ENCODE results near the gene SEPHS1.
"Not testable (repeated sequence)": the region's sequence is repeated elsewhere in the genome, so short reads cannot be mapped to it uniquely, and the experiment has no call there.

The SEPHS1 gene

GRCh38 chr10:13360587-13360986 is 12.5 kb upstream of the SEPHS1 start:
- DNase-seq: no peak

GRCh38 chr10:13356392-13356791 is 8.3 kb upstream of the SEPHS1 start:
- DNase-seq: no peak

DNA sequence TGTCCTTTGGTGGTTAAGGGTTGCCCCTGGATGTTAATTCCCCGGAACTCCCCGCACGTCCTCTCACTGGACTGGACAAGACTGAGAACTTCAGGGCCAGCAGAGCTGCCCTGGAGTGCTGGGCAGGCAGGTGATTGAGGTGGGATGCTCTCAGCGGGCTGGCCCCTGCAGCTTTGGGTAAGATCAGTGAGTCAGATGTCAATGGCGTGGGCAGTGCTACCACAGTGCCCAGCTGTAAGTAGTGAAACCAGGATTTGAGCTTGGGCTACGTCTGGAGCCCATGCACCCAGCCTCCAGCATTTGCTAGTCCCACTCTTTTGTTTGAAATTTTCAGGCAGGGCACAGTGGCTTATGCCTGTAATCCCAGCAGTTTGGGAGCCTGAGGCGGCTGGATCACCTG is 6.7 kb upstream of the SEPHS1 start:
- no peak for DNase-seq

DNA sequence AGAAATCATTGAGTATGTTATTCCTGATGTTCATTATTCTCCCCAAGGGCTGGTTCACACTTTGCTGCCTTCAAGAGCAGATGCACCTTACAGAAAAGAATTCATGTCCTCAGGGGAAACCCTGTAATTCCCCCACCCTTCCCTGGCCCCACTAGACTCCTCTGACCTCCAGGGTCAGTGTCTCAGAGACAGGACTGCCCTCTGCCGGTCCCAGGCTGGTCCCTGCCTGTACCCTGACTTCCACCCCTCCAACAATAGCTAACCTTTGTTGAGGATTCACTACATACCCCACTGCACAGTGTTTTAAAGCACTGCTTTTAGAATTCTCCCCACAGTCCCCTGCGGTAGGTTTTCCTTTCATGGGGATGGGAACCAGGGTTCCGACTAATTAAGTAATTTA is 4.4 kb upstream of the SEPHS1 start:
- no peak for DNase-seq

- peak; percentile 49 for DNase-seq
These were observed 3.3 kb upstream of the SEPHS1 start for GRCh38 chr10:13351340-13351915.

GRCh38 chr10:13349463-13350274 is 1.6 kb upstream of the SEPHS1 start:
- peak; percentile 44 for DNase-seq

GRCh38 chr10:13347500-13348156 is 465 bp downstream of the SEPHS1 start:
- peak; percentile 84 for DNase-seq

DNA sequence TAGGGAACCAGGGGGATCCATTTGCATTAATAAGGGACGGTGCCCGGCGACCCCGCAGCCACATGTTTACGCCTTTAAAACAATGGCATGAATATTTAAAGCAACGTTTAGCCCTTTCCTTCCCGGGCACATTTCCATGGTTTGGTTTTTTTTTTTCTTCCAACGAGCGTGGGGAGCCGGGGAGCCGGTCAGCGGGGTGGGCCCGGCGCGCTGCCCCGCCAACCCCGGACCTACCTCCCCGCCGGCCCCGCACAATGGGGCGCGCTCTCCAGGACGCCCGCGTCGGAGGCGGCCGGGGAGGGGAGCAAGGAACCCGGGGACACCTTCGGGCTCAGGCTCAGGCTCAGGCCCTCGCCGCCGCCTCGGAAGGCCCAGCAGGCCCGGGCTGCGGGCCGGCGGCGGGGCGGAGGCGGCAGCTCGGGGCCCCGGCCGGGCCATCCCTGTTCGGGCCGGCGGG is 1.0 kb downstream of the SEPHS1 start:
- DNase-seq: no peak

DNA sequence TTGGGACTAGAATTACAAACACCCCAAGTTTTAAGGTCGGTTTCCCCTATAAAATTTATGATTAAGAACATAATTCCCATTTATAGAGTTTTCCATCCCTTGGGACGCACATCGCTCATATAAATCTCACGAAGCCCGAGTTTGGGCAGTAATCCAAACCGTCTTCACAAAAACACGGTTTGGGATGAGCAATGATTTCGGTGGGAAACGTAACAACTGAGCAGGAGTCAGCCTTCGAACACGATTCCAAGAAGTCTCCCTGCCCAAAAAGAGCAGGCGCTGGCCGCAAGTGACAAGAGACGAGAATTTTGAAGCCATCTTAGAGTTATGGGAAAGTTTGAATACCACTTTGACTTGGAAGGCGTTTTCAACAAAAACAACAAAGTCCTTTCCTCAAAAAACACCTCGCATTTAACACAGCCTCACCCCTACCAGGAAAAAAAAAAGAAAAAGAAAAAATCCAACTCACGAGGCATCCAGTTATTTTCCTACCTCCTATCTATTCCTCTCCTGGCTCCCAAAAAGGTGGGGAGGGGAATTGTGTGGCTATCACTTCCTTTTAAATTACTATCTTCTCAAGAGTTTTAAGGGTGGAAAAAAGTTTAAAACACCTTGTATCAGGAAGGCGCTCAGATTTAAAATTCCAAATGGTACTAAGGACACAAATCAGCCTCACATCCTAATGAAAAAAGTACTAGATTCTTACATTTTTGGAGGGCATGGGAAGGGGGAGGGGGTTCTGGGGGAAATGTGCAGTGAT is 1.6 kb downstream of the SEPHS1 start:
- no peak for DNase-seq

DNA sequence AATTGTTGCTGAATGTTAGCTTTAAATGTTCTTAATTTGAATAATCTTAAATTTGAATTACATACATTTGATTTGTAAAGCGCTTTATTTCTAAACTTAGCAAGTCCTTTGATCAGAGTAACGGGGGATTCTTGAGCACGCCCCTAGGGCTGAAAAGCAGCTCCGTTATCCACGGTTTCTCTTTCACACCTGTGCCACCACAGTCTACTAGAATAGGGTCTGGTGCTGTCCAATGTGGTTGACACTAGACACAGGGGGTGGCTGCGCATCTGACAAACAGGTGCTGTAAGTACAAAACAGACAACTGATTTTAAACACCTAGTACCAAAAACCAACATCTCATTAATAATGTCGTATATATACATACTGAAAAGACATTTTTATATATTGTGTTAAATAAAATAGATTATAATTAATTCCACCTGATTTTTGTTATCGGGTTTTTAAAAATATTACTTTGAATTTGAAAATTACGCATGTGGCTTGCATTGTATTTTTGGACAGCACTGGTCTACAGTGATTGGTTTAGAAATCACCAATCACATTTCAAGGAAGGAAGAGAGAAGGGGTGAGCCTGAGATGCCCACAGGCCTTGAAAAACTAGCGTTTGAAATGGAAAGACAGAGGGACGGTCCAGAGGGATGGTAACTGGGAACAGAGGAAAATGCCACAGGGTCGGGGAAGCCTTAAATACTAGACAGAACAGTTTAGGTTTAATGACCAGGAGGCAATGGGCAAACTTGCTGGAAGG is 7.3 kb downstream of the SEPHS1 start:
- DNase-seq: peak; percentile 27

GRCh38 chr10:13340068-13340467 is 8.0 kb downstream of the SEPHS1 start:
- DNase-seq: no peak

DNA sequence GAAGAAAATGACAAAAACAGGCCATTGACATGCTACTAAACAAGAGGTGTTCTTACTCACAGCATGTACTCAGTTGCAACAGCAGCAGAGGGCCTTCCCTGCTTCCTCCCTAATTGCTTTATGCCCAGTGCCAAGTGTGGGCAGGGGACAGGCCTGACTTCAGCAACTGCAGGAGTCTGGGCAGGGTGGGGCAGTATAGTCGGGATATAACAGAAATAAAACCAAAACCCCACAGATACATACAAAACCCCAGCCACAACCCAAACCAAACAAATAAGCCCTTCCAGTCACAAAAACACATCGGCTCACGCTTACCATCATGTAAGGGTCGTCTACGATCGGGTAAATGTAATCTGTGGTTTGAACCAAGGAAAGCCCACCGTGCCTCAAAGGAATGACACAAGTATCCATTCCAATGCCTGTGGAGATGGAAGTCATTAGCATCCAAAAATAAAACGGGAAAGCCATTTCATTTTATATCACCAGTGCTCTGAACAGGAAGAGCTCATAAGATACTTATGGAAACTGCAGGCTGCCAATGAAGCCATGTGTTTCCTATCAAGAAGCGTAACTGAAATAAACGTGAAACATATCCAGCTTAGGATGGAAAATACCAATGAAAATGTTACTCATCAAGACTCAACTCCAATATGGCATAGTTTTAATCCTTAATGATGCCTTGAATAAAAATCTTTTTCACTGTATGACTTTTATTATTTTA is 9.5 kb downstream of the SEPHS1 start:
- no peak for DNase-seq

- no peak for DNase-seq
These were observed 10.3 kb downstream of the SEPHS1 start for GRCh38 chr10:13337827-13338196.

DNA sequence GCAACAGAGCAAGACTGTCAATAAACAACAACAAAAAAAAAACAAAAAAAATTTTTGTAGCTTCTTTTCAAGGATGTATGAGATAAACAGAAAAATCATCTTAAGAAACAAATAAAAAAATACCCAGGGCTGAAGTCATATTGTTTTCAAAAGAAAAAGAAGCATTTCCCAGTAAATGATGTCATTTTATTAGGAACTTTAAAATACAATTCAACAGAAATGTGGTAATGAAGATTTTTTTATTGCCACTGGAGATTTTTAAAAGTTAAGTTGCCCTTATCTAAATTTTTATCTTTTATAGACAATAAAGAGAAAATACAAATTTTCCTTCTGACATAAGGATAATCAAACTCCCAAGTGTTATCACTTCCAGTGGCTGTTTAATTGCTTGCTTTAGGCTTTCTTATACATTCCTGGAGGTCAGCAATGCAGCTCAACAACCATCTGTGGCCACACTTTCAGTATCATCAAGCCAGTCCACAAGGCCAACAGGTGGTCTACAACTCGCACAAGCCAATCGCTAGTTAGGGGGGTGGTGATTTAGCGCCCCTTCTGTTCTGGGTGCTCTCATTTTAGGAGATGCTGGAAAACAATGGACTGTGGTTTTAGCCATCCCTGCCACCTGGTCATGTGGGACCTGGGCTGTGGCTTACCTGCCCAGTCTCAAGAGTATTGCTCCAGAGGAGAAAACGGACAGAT is 10.8 kb downstream of the SEPHS1 start:
- DNase-seq: no peak

- peak; percentile 20 for DNase-seq
These were observed 12.2 kb downstream of the SEPHS1 start for GRCh38 chr10:13335881-13336280.

- DNase-seq: no peak
These were observed 13.5 kb downstream of the SEPHS1 start for GRCh38 chr10:13334556-13334955.

- no peak for DNase-seq
These were observed 16.4 kb downstream of the SEPHS1 start for GRCh38 chr10:13331646-13332045.

DNA sequence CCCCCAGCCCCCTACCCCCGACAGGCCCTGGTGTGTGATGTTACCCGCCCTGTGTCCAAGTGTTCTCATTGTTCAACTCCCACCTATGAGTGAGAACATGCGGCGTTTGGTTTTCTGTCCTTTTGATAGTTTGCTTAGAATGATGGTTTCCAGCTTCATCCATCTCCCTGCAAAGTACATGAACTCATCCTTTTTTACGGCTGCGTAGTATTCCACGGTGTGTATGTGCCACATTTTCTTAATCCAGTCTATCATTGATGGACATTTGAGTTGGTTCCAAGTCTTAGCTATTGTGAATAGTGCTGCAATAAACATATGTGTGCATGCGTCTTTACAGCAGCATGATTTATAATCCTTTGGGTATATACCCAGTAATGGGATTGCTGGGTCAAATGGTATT is 17.1 kb downstream of the SEPHS1 start:
- not testable (repeated sequence) for DNase-seq

DNA sequence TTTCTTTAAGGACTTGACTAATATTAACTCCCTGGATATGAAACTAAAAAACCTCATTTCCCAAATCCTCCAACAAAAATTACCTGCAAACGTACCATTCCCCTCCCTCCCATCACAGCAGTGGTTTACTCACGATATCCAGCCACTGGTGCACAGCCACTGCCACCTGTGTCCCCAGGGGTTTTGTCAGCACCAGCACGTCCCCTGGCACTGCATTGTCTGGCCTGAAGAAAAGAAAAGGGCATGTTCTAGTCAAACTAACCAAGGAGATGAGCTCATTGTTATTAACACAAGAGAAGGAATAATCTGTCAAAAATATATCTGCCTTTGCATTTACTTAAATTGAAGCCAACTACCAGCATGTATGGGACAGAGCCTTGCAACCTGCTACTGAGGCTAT is 18.5 kb downstream of the SEPHS1 start:
- no peak for DNase-seq

- no peak for DNase-seq
These were observed 19.5 kb downstream of the SEPHS1 start for GRCh38 chr10:13328613-13329012.

DNA sequence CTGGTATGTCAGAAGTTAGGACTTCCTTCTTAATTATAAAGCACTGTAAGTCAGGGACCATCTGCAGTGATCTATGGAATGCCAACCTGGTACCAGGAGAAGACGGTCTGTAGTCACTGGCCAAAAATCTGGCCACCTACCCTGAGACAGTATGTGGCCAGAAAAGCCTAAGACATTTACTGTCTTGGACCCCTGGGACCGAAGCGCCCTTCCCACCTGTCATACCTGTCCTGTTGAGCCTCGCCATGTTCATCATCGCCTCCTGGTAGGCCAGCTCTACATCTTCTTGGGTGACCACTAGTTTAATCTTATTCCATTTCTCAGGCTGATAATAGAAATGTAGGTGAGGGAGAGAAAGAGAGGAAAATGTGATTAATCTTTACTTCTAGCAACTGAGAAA is 20.0 kb downstream of the SEPHS1 start:
- DNase-seq: no peak
